ENCODE results near the gene RAPGEF4.

RAPGEF4 gene

DNA sequence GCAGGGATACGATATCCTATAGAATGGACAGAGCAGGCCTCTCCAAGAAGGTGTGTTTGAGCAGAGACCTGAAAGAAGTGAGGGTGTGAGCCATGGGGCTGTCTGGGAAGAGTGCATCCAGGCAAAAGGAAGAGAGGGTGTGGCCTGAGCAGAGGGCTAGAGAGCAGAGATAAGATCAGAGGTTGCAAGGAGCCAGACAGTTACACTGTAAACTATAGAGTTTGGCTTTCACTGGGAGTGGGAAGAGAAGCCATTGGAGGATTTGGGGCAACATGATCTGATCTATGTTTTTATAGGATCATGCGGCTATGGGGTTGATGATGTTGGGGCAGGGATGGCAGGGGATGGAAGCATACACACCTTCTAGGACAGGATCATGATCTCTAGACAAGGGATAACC is 215.9 kb downstream of the RAPGEF4 start:
- TF ChIP-seq, protein P1, sequence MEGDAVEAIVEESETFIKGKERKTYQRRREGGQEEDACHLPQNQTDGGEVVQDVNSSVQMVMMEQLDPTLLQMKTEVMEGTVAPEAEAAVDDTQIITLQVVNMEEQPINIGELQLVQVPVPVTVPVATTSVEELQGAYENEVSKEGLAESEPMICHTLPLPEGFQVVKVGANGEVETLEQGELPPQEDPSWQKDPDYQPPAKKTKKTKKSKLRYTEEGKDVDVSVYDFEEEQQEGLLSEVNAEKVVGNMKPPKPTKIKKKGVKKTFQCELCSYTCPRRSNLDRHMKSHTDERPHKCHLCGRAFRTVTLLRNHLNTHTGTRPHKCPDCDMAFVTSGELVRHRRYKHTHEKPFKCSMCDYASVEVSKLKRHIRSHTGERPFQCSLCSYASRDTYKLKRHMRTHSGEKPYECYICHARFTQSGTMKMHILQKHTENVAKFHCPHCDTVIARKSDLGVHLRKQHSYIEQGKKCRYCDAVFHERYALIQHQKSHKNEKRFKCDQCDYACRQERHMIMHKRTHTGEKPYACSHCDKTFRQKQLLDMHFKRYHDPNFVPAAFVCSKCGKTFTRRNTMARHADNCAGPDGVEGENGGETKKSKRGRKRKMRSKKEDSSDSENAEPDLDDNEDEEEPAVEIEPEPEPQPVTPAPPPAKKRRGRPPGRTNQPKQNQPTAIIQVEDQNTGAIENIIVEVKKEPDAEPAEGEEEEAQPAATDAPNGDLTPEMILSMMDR (IDR thresholded peaks at IDR 0.05; ENCODE audit: control insufficient read depth, extremely low read depth, insufficient read depth), result no peak
- no peak for DNase-seq (ENCODE audit: low read depth)
- H3K4me3 ChIP-seq (ENCODE audit: low read depth, low read length), result no peak overlapping the region

DNA sequence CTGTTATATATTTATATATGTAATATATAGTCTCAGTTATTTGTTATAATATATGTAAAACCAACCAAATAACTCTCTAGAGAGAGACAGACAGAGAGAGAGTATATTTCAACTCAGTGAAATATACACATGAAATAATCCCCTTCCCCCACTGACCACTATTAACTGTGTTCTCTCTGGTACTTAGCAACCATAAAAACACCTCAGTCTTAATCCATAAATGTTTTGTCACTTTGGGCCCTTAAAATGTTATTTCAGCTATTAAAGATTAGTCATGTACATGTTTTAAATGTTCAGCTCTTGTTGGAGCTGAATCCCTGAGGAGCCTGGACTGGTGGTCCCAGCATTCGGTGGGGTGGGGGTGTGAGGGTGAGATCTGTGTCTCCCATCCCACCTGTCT is 217.8 kb downstream of the RAPGEF4 start:
- no peak overlapping the region for H3K4me3 ChIP-seq (ENCODE audit: low read depth, low read length)
- no peak for DNase-seq (ENCODE audit: low read depth)
- TF ChIP-seq, protein P1 (IDR thresholded peaks at IDR 0.05; ENCODE audit: control insufficient read depth, extremely low read depth, insufficient read depth), result no peak

- TF ChIP-seq, protein P1 (IDR thresholded peaks at IDR 0.05; ENCODE audit: control insufficient read depth, extremely low read depth, insufficient read depth), result no peak
- DNase-seq (ENCODE audit: low read depth), result no peak
- H3K4me3 ChIP-seq (ENCODE audit: low read depth, low read length), result no peak overlapping the region
Observed at GRCh38 chr2:172953970-172954852, 218.6 kb downstream of the RAPGEF4 start.

DNA sequence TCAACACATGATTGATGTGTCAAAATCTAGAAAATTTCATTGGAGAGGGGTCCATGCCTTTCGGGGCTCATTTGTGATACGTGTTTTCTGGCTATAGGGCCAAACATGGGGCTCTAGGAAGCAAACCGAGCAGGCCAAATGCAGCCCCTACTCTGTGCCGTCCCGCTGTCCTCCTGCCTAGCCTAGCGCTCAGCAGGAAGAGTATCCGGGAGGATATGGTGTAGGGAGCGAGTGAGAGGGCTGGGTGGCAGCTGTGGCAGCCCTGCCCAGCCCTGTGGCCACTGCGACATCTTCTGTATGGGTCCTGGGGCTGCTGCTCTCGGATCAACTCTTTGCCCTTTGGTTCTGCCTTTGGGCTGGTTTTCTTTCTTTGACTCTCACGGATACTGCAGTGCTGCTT is 219.9 kb downstream of the RAPGEF4 start:
- H3K4me3 ChIP-seq (ENCODE audit: low read depth, low read length), result no peak overlapping the region
- TF ChIP-seq, protein P1 (IDR thresholded peaks at IDR 0.05; ENCODE audit: control insufficient read depth, extremely low read depth, insufficient read depth), result no peak
- no peak for DNase-seq (ENCODE audit: low read depth)

DNA sequence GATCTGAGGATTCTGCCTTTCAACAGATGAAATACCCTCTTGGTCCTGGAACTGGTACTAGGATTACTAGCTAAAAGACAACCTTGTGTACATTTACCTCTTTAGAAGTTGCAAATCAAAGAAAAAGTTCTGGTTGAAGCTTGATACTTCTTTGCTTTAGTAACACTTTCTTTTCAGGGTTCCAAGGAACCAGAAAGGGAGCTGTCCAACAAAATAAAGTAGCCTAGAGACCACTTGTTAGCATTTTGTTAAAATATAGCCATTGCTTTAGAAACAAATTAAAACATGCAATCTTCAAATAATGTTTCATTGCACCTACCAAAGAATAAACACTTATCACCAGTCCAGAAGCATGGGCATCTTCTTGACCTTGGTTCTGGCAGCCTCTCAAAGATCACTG is 222.1 kb downstream of the RAPGEF4 start:
- TF ChIP-seq, protein P1 (IDR thresholded peaks at IDR 0.05; ENCODE audit: control insufficient read depth, extremely low read depth, insufficient read depth), result no peak
- H3K4me3 ChIP-seq (ENCODE audit: low read depth, low read length), result no peak overlapping the region
- DNase-seq (ENCODE audit: low read depth), result no peak

GRCh38 chr2:172962082-172962481 is 226.4 kb downstream of the RAPGEF4 start:
- TF ChIP-seq, protein P1 (IDR thresholded peaks at IDR 0.05; ENCODE audit: control insufficient read depth, extremely low read depth, insufficient read depth), result no peak
- no peak overlapping the region for H3K4me3 ChIP-seq (ENCODE audit: low read depth, low read length)
- DNase-seq (ENCODE audit: low read depth), result no peak

- TF ChIP-seq, protein P1 (IDR thresholded peaks at IDR 0.05; ENCODE audit: control insufficient read depth, extremely low read depth, insufficient read depth), result no peak
- H3K4me3 ChIP-seq (ENCODE audit: low read depth, low read length), result no peak overlapping the region
- no peak for DNase-seq (ENCODE audit: low read depth)
Observed at GRCh38 chr2:172962824-172963223, 227.2 kb downstream of the RAPGEF4 start.
